Measurements from ENCODE around the gene CTU2. TPM values are rescaled to one million over a fixed set of nuclear protein-coding genes. Genes with fewer than 3 reads are reported as not detected.

The CTU2 gene
- total and polyA plus RNA-seq, 9 of the 15 experiments (the other 6 are each of a cell fraction or from before 2014, with no cell fraction given), result 1.3 to 105 (median 23.2) TPM

- Histone ChIP-seq H3K4me1 (replicated peaks in 1 of 2; ENCODE audit: control insufficient read depth in 2 of 2, insufficient read depth in 2 of 2, low read length in 2 of 2) (peaks cover 0 to 47% of the 10 kb centered on the region in 2 experiments; a peak in 1 of 5 replicates), H3K9me1 (ENCODE audit: control insufficient read depth, insufficient read depth, low read length) (peaks cover 3% of the 10 kb centered on the region), H2AFZ (ENCODE audit: low read depth, low read length) (no peak overlapping the region), H3K4me3 (no peak overlapping the region), H3K9ac (ENCODE audit: insufficient read depth in 1 of 2, low read depth in 2 of 2, low read length in 2 of 2) (no peak overlapping the region), H3K9me3 (replicated peaks; ENCODE audit: control insufficient read depth, insufficient read depth, low read depth, low read length) (0 out of 2 replicates have a peak, but pooled peaks cover 2% of the 10 kb centered on the region), H3K4me2 (ENCODE audit: insufficient read depth, low read length) (no peak overlapping the region), H4K20me1 (replicated peaks; ENCODE audit: control insufficient read depth, insufficient read depth, low read length) (no peaks in the 10 kb centered on the region), H3K36me3 (ENCODE audit: control insufficient read depth, insufficient read depth, low read length) (peaks cover 100% of the 10 kb centered on the region), H3K79me2 (ENCODE audit: control insufficient read depth, insufficient read depth, low read length) (no peaks in the 10 kb centered on the region; the same call in 2 of the 3 replicates), H3K27ac (ENCODE audit: extremely low read depth, low read depth, low read length) (no peak overlapping the region), H3K27me3 (ENCODE audit: control insufficient read depth in 2 of 2, insufficient read depth in 2 of 2, low read length in 2 of 2) (no peaks in the 10 kb centered on the region; a peak in 1 of 5 replicates)
- in situ Hi-C loops (cut with MboI) (no loop called here), intact Hi-C loops (cut with micrococcal nuclease) (no loop called here)
- no peak for ATAC-seq
- ChIA-PET CTCF (ENCODE audit: low intra/inter-chr PET ratio) (no interaction called here), POLR2A (interaction anchor here (1.1 kb wide), 1 partner anchor 15 kb away, joined by 3 read pairs; no protein-coding TSS in a partner anchor)
- no TSS peak for BruUV-seq (replicated peaks)
- FAIRE-seq, result no peak
- WGBS (ENCODE audit: insufficient coverage, low coverage, missing lambda C conversion rate), result 94% methylated on average over 17 of the region's 19 CpGs
- no peak for DNase-seq (ENCODE audit: extremely low read depth in 1 of 4, low spot score in 3 of 4)
- no peak for TF ChIP-seq TOE1 (IDR thresholded peaks at IDR 0.05; ENCODE audit: borderline replicate concordance)
- TF ChIP-seq TOE1 (CRISPR knock-in tag; IDR thresholded peaks at IDR 0.05; ENCODE audit: borderline replicate concordance, low read depth), result no peak
- TF ChIP-seq PHB (CRISPR knock-in tag; IDR thresholded peaks at IDR 0.05), result no peak
- no peak for TF ChIP-seq MEF2A (IDR thresholded peaks at IDR 0.05; ENCODE audit: control insufficient read depth, low read depth, low read length)
- peak; percentile 82 for TF ChIP-seq RBM22 (IDR thresholded peaks at IDR 0.05; ENCODE audit: low read depth, low read length, poor library complexity, severe bottlenecking)
- no peak for TF ChIP-seq HOMEZ (CRISPR knock-in tag; IDR thresholded peaks at IDR 0.05)
- TF ChIP-seq CXXC5 (CRISPR knock-in tag; IDR thresholded peaks at IDR 0.05), result no peak
- no peak for TF ChIP-seq CBX2 (IDR thresholded peaks at IDR 0.05; ENCODE audit: insufficient read depth, low read length, poor library complexity, severe bottlenecking)
- TF ChIP-seq IFI16 (CRISPR knock-in tag; IDR thresholded peaks at IDR 0.05), result no peak
- no peak for TF ChIP-seq SPI1 (IDR thresholded peaks at IDR 0.05; ENCODE audit: borderline replicate concordance, low read depth, low read length)
- TF ChIP-seq SNIP1 (IDR thresholded peaks at IDR 0.05; ENCODE audit: low read depth), result no peak
- no peak for TF ChIP-seq HNRNPUL1 (IDR thresholded peaks at IDR 0.05; ENCODE audit: low read length)
- no peak for TF ChIP-seq TRIM24 (IDR thresholded peaks at IDR 0.05)
- 0 out of 2 replicates have a peak, but pooled peaks have one; percentile 4 for TF ChIP-seq RBFOX2 (IDR thresholded peaks at IDR 0.05; ENCODE audit: low read depth, low read length)
- no peak for TF ChIP-seq ZMIZ1 (IDR thresholded peaks at IDR 0.05; ENCODE audit: low read depth in 2 of 2, low read length in 2 of 2)
- TF ChIP-seq SAFB2 (IDR thresholded peaks at IDR 0.05; ENCODE audit: borderline replicate concordance, low read depth, low read length, severe bottlenecking), result no peak
- no peak for TF ChIP-seq ELF2 (CRISPR knock-in tag; IDR thresholded peaks at IDR 0.05)
- TF ChIP-seq ZNF584 (CRISPR knock-in tag; IDR thresholded peaks at IDR 0.05; ENCODE audit: low read depth), result no peak
- TF ChIP-seq ZNF347 (CRISPR knock-in tag; IDR thresholded peaks at IDR 0.05; ENCODE audit: low read depth), result no peak
These were observed 13.6 kb downstream of the CTU2 start for GRCh38 chr16:88719933-88720296.
